Astrocyte (in vitro differentiated cells and primary cell): ENCODE measurements around the gene SLC43A2.

Experiments used
- EZH2 ChIP-seq: IDR thresholded peaks from 2 replicates; pipeline ENCODE4 v1.6.1; 2012; ENCODE audit warnings: mild to moderate bottlenecking, low read length, inconsistent platforms; ENCODE audit not compliant: insufficient read depth
- TF ChIP-seq, protein P1 (sequence below): IDR thresholded peaks from 2 replicates; pipeline ENCODE4 v1.5.1; 2011; ENCODE audit warnings: low read depth, mild to moderate bottlenecking, inconsistent platforms, low read length, moderate library complexity; ENCODE audit not compliant: insufficient read depth

DNA sequence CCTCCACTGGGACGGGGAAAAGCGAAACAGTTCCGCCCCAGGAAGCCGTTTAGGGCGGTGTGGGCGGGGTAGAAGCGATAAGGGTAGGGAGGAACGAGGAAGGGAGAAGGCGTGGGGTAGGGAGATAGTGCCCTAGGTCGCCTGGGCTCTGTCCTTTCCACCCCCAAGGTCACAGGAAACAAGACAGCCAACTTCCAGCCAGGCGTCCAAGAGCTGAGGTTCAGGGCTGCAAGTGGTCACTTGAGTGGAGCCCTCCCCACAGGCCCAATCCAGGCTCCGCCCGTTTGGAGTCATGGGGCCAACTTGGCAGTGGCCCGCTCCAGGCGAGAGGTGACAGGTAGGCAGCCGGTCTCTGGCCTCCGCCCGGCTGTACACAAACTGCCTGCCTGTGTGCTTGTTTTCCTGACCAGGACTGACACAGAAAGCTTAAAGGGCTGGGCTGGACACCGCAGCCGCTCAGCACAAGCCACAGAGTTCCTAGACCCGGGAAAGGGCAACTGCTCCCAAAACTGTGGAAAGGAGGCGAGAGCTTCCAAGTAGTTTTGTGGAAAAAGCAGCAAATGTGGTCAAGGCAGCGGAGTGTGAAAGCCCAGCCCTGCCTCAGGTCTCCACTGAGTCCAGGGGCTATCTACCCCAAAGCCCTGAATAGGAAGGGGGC lies 21.3 kb upstream of the SLC43A2 start, which contains the start of gene RILP:
- TF ChIP-seq, protein P1, sequence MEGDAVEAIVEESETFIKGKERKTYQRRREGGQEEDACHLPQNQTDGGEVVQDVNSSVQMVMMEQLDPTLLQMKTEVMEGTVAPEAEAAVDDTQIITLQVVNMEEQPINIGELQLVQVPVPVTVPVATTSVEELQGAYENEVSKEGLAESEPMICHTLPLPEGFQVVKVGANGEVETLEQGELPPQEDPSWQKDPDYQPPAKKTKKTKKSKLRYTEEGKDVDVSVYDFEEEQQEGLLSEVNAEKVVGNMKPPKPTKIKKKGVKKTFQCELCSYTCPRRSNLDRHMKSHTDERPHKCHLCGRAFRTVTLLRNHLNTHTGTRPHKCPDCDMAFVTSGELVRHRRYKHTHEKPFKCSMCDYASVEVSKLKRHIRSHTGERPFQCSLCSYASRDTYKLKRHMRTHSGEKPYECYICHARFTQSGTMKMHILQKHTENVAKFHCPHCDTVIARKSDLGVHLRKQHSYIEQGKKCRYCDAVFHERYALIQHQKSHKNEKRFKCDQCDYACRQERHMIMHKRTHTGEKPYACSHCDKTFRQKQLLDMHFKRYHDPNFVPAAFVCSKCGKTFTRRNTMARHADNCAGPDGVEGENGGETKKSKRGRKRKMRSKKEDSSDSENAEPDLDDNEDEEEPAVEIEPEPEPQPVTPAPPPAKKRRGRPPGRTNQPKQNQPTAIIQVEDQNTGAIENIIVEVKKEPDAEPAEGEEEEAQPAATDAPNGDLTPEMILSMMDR = no peak
- TF ChIP-seq EZH2 = no peak
